T-helper 17 cell (primary cell): Measurements from ENCODE around the gene CLDN4. TPM values are rescaled to one million over a fixed set of nuclear protein-coding genes. Genes with fewer than 3 reads are reported as not detected.
"Not testable (repeated sequence)": the region's sequence is repeated elsewhere in the genome, so short reads cannot be mapped to it uniquely, and the experiment has no call there.

ENCODE experiments used
- ATAC-seq: fragments of 150-1000 bp; cut with Tn5 transposase; 2 replicates; pipeline ENCODE4 v1.10.0; 2021; ENCODE audit warnings: mild to moderate bottlenecking, moderate library complexity
- DNase-seq, 3 donors: peaks; one replicate each; pipeline versions ENCODE4 v3.0.0 to v3.0.0-alpha.2; 2020 to 2021
- H3K9me3 ChIP-seq: one replicate; pipeline ENCODE4 v1.7.0; 2013; ENCODE audit warnings: low read length, mild to moderate bottlenecking; ENCODE audit not compliant: control insufficient read depth, poor library complexity, severe bottlenecking
- H3K27ac Mint-ChIP-seq: one replicate; pipeline ENCODE4 v1.8.0; 2022; ENCODE audit warnings: mild to moderate bottlenecking, moderate library complexity, mixed read lengths
- H3K27me3 Mint-ChIP-seq: one replicate; pipeline ENCODE4 v1.8.0; 2022; ENCODE audit warnings: mixed read lengths
- H3K36me3 Mint-ChIP-seq: one replicate; pipeline ENCODE4 v1.8.0; 2022; ENCODE audit warnings: low read depth, mixed read lengths
- H3K4me1 Mint-ChIP-seq: one replicate; pipeline ENCODE4 v1.8.0; 2022; ENCODE audit warnings: mild to moderate bottlenecking, mixed read lengths
- H3K4me3 Mint-ChIP-seq: one replicate; pipeline ENCODE4 v1.8.0; 2022; ENCODE audit warnings: mild to moderate bottlenecking, moderate library complexity, mixed read lengths
- total RNA-seq, 4 donors: library from RNA in 2 of 4; stranded (reverse) in 2 of 4; gene quantifications; one replicate each; pipeline ENCODE4 v1.2.3 and lab custom pipeline; 2022 to 2026

CLDN4 gene
- total RNA-seq, 2 donors from 2014 or later = 0.17 to 0.23 TPM

DNA sequence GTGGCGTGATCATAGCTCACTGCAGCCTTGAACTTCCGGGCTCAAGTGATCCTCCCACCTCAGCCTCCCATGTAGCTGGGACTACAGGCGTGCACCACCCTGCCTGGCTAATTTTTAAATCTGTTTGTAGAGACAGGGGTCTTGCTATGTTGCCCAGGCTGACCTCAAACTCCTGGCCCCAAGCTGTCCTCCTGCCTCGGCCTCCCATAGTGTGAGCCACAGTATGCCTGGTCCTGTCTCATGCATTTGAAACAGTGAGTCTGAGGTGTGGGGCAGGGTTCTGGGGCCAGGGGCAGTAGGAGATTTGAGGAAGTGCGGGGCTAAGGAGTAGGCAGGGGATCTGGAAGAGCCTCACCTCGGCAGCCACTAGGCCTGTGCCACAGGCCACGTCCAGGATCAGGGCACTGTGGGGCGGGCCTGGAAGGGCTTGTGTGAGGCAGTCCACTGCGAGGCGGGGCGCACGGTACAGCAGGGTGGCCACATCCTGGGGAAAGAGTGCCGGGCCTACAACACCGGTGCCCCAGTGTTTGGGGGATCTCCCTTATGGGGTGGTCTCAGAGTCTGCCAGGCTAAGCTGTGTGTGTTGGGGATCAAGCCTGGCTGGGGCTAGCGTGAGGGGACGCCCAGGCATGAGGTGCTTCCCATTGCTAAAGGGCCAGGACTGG lies 10.1 kb downstream of the CLDN4 start:
- no peaks in the 10 kb centered on the region for H3K9me3 ChIP-seq
- H3K27ac Mint-ChIP-seq = no peak overlapping the region
- H3K4me3 Mint-ChIP-seq = peak overlapping the region; percentile 41

GRCh38 chr7:73841689-73842066 lies 10.9 kb downstream of the CLDN4 start:
- Mint-ChIP-seq H3K27me3 (peaks cover 7% of the 10 kb centered on the region), H3K4me3 (peak overlapping the region; percentile 89), H3K27ac (no peak overlapping the region), H3K36me3 (no peaks in the 10 kb centered on the region), H3K4me1 (peaks cover 10% of the 10 kb centered on the region)
- no peaks in the 10 kb centered on the region for H3K9me3 ChIP-seq
- ATAC-seq (no peak), DNase-seq (no peak)

More for the DNA sequence above, 10.1 kb downstream of the CLDN4 start:
- DNase-seq (no peak), ATAC-seq (no peak)
- H3K36me3 Mint-ChIP-seq = no peaks in the 10 kb centered on the region
- H3K4me1 Mint-ChIP-seq = peaks cover 10% of the 10 kb centered on the region
- peaks cover 7% of the 10 kb centered on the region for H3K27me3 Mint-ChIP-seq

GRCh38 chr7:73842067-73842976 lies 11.5 kb downstream of the CLDN4 start, which contains the start of gene METTL27:
METTL27 (minus strand) TSS chr7:73842516; CDS start chr7:73842140, 376 bp downstream.
- Mint-ChIP-seq H3K36me3 (no peaks in the 10 kb centered on the region), H3K4me3 (peak within 1 kb of the TSS; percentile 89), H3K4me1 (peaks cover 10% of the 10 kb centered on the region), H3K27me3 (peaks cover 7% of the 10 kb centered on the region), H3K27ac (no peak within 1 kb of the TSS)
- ATAC-seq = peak; percentile 100
- peak; percentile 76 to 85 (median 81) for DNase-seq
- H3K9me3 ChIP-seq = no peaks in the 10 kb centered on the region

GRCh38 chr7:73844131-73844547 lies 13.3 kb downstream of the CLDN4 start:
- no peak for DNase-seq

DNA sequence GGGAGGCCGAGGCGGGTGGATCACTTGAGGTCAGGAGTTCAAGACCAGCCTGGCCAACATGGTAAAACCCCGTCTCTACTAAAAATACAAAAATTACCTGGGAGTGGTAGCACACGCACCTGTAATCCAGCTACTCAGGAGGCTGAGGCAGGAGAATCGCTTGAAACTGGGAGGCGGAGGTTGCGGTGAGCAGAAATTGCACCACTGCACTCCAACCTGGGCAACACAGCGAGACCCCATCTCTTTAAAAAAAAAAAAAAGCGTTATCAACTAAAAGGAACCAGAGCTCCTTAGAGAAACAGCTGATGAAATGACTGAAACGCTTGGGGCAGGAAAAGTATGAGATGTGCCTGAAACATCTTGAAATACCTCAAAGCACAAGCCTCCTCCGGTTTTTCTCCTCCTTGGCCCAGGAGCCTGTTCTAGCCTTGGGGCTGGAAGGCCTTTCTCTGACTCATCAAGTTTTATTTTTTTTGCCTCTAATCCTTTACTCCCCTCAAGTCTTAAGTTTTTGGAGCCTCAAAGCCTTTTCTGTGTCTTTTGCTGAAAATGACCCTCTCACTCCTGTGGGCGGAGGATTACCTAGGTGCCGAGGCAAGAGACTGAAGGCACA lies 14.2 kb downstream of the CLDN4 start:
- no peaks in the 10 kb centered on the region for H3K36me3 Mint-ChIP-seq
- no peak for DNase-seq
- no peak for ATAC-seq
- no peaks in the 10 kb centered on the region for H3K9me3 ChIP-seq
- peaks cover 8% of the 10 kb centered on the region for H3K4me1 Mint-ChIP-seq
- no peak overlapping the region for H3K4me3 Mint-ChIP-seq
- H3K27me3 Mint-ChIP-seq = peaks cover 4% of the 10 kb centered on the region
- H3K27ac Mint-ChIP-seq = no peak overlapping the region

More at GRCh38 chr7:73844131-73844547, 13.3 kb downstream of the CLDN4 start:
- H3K27ac Mint-ChIP-seq = peak overlapping the region; percentile 27
- peaks cover 5% of the 10 kb centered on the region for H3K4me1 Mint-ChIP-seq
- no peaks in the 10 kb centered on the region for H3K27me3 Mint-ChIP-seq
- ATAC-seq = no peak
- H3K36me3 Mint-ChIP-seq = no peaks in the 10 kb centered on the region
- H3K9me3 ChIP-seq = no peaks in the 10 kb centered on the region
- peak overlapping the region; percentile 39 for H3K4me3 Mint-ChIP-seq

- ATAC-seq, H3K9me3 ChIP-seq, DNase-seq, H3K4me1 Mint-ChIP-seq, H3K4me3 Mint-ChIP-seq, H3K36me3 Mint-ChIP-seq, H3K27ac Mint-ChIP-seq: not testable (repeated sequence)
- peaks cover 12% of the 10 kb centered on the region for H3K27me3 Mint-ChIP-seq
These were observed 15.0 kb downstream of the CLDN4 start for GRCh38 chr7:73845701-73846195.

GRCh38 chr7:73847941-73848723 lies 17.3 kb downstream of the CLDN4 start:
- no peak for ATAC-seq
- DNase-seq = no peak
- H3K4me1 Mint-ChIP-seq = peaks cover 13% of the 10 kb centered on the region
- peaks cover 18% of the 10 kb centered on the region for H3K27me3 Mint-ChIP-seq
- no peak overlapping the region for H3K27ac Mint-ChIP-seq
- H3K36me3 Mint-ChIP-seq = no peaks in the 10 kb centered on the region
- no peaks in the 10 kb centered on the region for H3K9me3 ChIP-seq
- no peak overlapping the region for H3K4me3 Mint-ChIP-seq

DNA sequence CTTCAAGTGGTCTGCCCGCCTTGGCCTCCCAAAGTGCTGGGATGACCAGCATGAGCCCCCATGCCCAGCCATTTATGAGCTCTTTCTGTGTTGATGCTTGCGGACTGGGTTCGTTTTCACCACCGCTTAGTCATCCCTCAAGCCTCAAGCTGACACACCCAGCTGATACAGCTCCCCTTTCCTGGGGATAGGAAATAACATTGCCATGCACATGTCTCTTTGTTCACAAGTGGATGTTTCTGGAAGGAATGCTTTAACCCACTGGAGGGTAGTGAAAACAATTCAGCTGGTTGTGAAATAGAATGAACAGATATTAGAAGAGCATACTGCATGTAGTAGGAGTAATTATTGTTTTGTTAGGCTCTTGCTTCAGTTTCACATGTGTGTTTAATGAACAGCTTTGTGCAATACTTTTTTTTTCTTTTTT lies 20.0 kb downstream of the CLDN4 start:
- ATAC-seq = no peak
- peak overlapping the region; percentile 54 for H3K27ac Mint-ChIP-seq

GRCh38 chr7:73851410-73852338 lies 20.9 kb downstream of the CLDN4 start:
- no peak overlapping the region for H3K4me3 Mint-ChIP-seq
- H3K9me3 ChIP-seq = no peaks in the 10 kb centered on the region
- peak overlapping the region; percentile 54 for H3K27ac Mint-ChIP-seq
- no peak for DNase-seq
- peaks cover 22% of the 10 kb centered on the region for H3K27me3 Mint-ChIP-seq
- H3K36me3 Mint-ChIP-seq = no peaks in the 10 kb centered on the region
- H3K4me1 Mint-ChIP-seq = peaks cover 22% of the 10 kb centered on the region
- peak; percentile 81 for ATAC-seq

More for the DNA sequence above, 20.0 kb downstream of the CLDN4 start:
- H3K9me3 ChIP-seq = no peaks in the 10 kb centered on the region
- H3K36me3 Mint-ChIP-seq = no peaks in the 10 kb centered on the region
- no peak for DNase-seq
- no peak overlapping the region for H3K4me3 Mint-ChIP-seq
- peaks cover 18% of the 10 kb centered on the region for H3K27me3 Mint-ChIP-seq
- H3K4me1 Mint-ChIP-seq = peaks cover 20% of the 10 kb centered on the region

DNA sequence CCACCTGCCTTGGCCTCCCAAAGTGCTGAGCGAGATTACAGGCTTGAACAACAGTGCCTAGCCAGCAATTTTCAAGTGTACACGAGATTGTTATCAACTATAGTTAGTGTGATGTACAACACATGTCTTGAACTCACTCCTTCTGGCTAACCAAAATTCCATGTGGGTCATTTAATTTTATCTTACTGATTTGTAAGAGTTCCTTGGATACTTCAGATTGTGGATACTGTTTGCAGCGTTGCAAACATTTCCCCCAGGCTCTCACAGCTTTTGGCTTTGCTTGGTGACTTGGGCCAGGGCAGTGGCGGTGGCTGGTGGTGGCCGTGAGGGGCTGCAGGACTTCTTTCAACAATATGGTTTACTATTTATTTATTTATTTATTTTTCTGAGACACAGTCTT lies 21.7 kb downstream of the CLDN4 start:
- ATAC-seq = no peak
- peaks cover 27% of the 10 kb centered on the region for H3K27me3 Mint-ChIP-seq
- H3K9me3 ChIP-seq = no peaks in the 10 kb centered on the region
- no peak for DNase-seq
- H3K4me3 Mint-ChIP-seq = no peak overlapping the region
- H3K27ac Mint-ChIP-seq = no peak overlapping the region
- peaks cover 22% of the 10 kb centered on the region for H3K4me1 Mint-ChIP-seq
- H3K36me3 Mint-ChIP-seq = no peaks in the 10 kb centered on the region

GRCh38 chr7:73856941-73857340 lies 26.1 kb downstream of the CLDN4 start:
- peaks cover 16% of the 10 kb centered on the region for H3K27me3 Mint-ChIP-seq
- DNase-seq (no peak), ATAC-seq (no peak)
- peaks cover 11% of the 10 kb centered on the region for H3K4me1 Mint-ChIP-seq
- H3K9me3 ChIP-seq = no peaks in the 10 kb centered on the region
- no peaks in the 10 kb centered on the region for H3K36me3 Mint-ChIP-seq
- no peak overlapping the region for H3K4me3 Mint-ChIP-seq
- H3K27ac Mint-ChIP-seq = no peak overlapping the region

GRCh38 chr7:73858807-73859206 lies 28.0 kb downstream of the CLDN4 start:
- peaks cover 11% of the 10 kb centered on the region for H3K4me1 Mint-ChIP-seq
- H3K27me3 Mint-ChIP-seq = peaks cover 16% of the 10 kb centered on the region
- H3K36me3 Mint-ChIP-seq = no peaks in the 10 kb centered on the region
- ATAC-seq (no peak), DNase-seq (no peak)
- H3K27ac Mint-ChIP-seq = no peak overlapping the region
- no peaks in the 10 kb centered on the region for H3K9me3 ChIP-seq
- H3K4me3 Mint-ChIP-seq = no peak overlapping the region
